ENCODE measurements around the gene COX7A2.

The COX7A2 gene

GRCh38 chr6:75204959-75205775 is 38.4 kb downstream of the COX7A2 start:
- Histone ChIP-seq H3K9ac (no peak overlapping the region), H3K4me3 (ENCODE audit: low read depth, low read length) (peak overlapping the region; percentile 42), H3K9me3 (ENCODE audit: control insufficient read depth, low read length) (no peaks in the 10 kb centered on the region), H3K4me1 (peaks cover 3% of the 10 kb centered on the region), H3K27ac (no peak overlapping the region), H2AFZ (peak overlapping the region; percentile 54), H3K79me2 (no peaks in the 10 kb centered on the region), H3K27me3 (ENCODE audit: control insufficient read depth, insufficient read depth, low read length) (peaks cover 10% of the 10 kb centered on the region), H3K36me3 (ENCODE audit: control insufficient read depth, insufficient read depth, low read length) (no peaks in the 10 kb centered on the region), H3K4me2 (ENCODE audit: low read length) (peak overlapping the region; percentile 71)
- TF ChIP-seq CTCF (IDR thresholded peaks at IDR 0.05): no peak

- no peaks in the 10 kb centered on the region for H3K79me2 ChIP-seq
- H3K27ac ChIP-seq: no peak overlapping the region
- no peaks in the 10 kb centered on the region for H3K9me3 ChIP-seq (ENCODE audit: control insufficient read depth, low read length)
- no peaks in the 10 kb centered on the region for H3K36me3 ChIP-seq (ENCODE audit: control insufficient read depth, insufficient read depth, low read length)
- peak overlapping the region; percentile 71 for H3K4me2 ChIP-seq (ENCODE audit: low read length)
- peak overlapping the region; percentile 42 for H3K4me3 ChIP-seq (ENCODE audit: low read depth, low read length)
- no peak overlapping the region for H3K9ac ChIP-seq
- peaks cover 3% of the 10 kb centered on the region for H3K4me1 ChIP-seq
- H3K27me3 ChIP-seq (ENCODE audit: control insufficient read depth, insufficient read depth, low read length): peaks cover 10% of the 10 kb centered on the region
- peak; percentile 12 for TF ChIP-seq CTCF (IDR thresholded peaks at IDR 0.05)
- peak overlapping the region; percentile 54 for H2AFZ ChIP-seq
Measured at GRCh38 chr6:75204217-75204958, 39.2 kb downstream of the COX7A2 start.

- no peak for TF ChIP-seq CTCF (IDR thresholded peaks at IDR 0.05)
- H2AFZ ChIP-seq: no peak overlapping the region
- H3K9ac ChIP-seq: no peak overlapping the region
- H3K36me3 ChIP-seq (ENCODE audit: control insufficient read depth, insufficient read depth, low read length): no peaks in the 10 kb centered on the region
- no peak overlapping the region for H3K27ac ChIP-seq
- H3K9me3 ChIP-seq (ENCODE audit: control insufficient read depth, low read length): no peaks in the 10 kb centered on the region
- no peaks in the 10 kb centered on the region for H3K79me2 ChIP-seq
- H3K4me1 ChIP-seq: peaks cover 3% of the 10 kb centered on the region
- no peak overlapping the region for H3K4me2 ChIP-seq (ENCODE audit: low read length)
- peaks cover 10% of the 10 kb centered on the region for H3K27me3 ChIP-seq (ENCODE audit: control insufficient read depth, insufficient read depth, low read length)
- H3K4me3 ChIP-seq (ENCODE audit: low read depth, low read length): no peak overlapping the region
Measured at GRCh38 chr6:75203721-75204120, 39.9 kb downstream of the COX7A2 start.

GRCh38 chr6:75202676-75203131 is 40.9 kb downstream of the COX7A2 start:
- no peaks in the 10 kb centered on the region for H3K79me2 ChIP-seq
- H3K36me3 ChIP-seq (ENCODE audit: control insufficient read depth, insufficient read depth, low read length): no peaks in the 10 kb centered on the region
- H3K9ac ChIP-seq: no peak overlapping the region
- H2AFZ ChIP-seq: no peak overlapping the region
- H3K27ac ChIP-seq: no peak overlapping the region
- H3K4me2 ChIP-seq (ENCODE audit: low read length): no peak overlapping the region
- peaks cover 3% of the 10 kb centered on the region for H3K4me1 ChIP-seq
- no peak for TF ChIP-seq CTCF (IDR thresholded peaks at IDR 0.05)
- H3K9me3 ChIP-seq (ENCODE audit: control insufficient read depth, low read length): no peaks in the 10 kb centered on the region
- no peak overlapping the region for H3K4me3 ChIP-seq (ENCODE audit: low read depth, low read length)
- peaks cover 5% of the 10 kb centered on the region for H3K27me3 ChIP-seq (ENCODE audit: control insufficient read depth, insufficient read depth, low read length)
